HG03060 (cell line): ENCODE results near the gene RUNX2.

Source experiments
- ATAC-seq: cut with Tn5 transposase; IDR thresholded peaks from one replicate; pipeline ENCODE4 v1.9.1; 2021; ENCODE audit warnings: low read depth, moderate number of reproducible peaks; ENCODE audit not compliant: unreplicated experiment

Gene RUNX2

DNA sequence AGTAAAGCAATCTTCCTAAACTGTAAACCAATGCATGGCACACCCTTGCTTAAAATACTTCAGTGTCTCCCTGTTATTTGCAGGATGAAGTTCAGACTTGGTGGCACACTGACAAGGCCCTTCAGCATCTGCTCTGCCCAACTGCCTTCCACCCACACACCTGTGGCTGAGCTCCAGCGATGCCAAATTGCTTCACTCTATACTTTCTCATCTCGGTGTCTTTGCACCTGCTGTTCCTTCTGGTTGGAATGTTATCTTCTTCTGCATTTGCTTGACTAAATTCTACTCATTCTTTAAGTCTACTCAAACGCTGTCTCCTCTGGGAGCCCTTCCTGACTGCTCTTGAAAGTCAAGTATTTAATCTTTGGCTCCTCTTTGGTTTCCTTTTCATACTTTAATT lies 149.7 kb downstream of the RUNX2 start:
- no peak for ATAC-seq

DNA sequence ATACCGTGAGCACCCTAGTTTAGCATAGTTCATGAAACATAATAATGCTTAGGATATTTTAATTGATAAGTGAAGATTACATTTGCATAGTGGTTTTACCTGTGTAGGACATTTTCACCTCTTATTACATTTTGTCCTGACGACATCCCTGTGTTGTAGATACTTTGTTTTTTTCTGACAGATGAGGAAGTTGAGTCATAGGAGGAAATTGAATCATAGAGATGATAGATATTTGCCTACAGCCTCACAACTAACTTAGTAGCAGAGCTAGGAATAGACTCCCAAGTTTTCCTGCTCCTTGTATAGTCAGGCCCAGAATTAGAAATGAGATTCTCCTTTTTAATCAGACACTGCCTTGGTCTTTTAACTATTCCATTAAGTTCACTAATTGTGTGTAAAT lies 150.1 kb downstream of the RUNX2 start:
- no peak for ATAC-seq

DNA sequence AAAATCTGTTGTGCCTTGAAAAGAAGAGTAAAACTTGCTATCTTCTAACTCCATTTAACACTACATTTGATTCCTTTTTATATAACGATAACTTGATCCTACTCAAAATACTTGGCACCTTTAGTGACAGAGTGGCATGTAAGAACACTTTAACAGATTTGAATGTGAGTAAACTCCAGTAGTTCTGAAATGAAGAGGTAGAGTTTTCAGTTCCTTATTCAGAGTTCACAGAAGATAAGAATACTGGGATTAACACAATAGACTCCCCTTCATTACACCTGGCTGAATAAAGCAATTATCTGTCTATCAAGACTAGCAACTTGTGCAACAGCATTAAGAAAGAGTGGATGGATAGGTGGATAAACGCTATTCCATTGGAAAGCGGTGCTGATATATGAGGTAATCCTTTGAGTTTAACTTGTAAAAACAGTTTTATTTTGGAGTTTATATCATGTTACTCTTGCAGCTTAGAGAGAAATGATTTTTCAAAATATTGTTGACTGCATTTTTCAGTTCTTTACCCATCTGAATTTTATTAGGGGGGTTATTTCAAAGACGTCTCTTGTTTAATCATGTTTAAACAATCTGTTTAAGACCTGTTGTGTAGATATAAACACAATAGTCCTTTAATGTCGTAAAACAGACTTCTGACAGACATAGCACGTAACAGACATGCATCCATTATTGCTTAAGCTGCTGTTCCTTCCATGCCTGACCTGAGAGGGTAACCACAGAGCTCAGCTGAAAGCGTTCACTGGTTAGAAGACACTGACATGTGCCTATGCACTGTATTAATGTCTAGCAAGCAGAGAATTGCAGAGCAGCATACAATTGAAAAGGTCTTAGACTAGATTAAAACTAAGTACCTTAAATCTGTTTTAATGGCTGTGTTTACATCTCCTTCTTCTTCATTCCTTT lies 152.0 kb downstream of the RUNX2 start:
- peak; percentile 57 for ATAC-seq

DNA sequence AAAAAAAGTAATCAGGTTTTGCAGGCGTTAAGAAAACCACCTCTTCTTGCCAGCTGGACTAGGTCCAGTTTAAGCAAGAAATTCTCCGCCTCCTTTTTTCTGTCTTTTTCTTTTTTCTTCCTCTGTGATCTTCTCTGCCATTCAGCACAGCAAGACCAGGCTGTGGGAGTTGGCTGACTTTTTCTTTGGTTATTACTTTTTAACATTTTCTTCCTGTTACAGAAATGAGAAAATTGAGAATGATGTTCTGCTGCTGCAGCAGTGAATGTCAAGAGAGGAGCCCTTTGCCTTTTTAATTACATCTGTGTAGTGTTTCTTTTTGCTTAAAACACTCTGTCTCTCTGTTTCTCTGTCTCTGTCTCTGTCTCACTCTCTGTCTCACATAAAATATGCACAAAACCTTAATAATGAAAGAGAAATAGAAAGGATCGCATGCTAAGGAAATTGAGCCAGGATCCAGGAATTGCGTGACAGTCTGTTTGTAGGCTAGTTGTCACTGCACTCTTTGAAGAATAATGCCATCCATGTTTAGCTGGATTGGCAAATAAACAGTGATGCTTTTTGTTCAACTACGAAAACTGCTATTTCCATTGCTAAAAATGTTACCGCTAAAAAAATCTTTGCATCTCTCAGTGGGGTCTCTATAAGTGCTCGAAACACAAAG lies 152.8 kb downstream of the RUNX2 start:
- ATAC-seq = no peak

DNA sequence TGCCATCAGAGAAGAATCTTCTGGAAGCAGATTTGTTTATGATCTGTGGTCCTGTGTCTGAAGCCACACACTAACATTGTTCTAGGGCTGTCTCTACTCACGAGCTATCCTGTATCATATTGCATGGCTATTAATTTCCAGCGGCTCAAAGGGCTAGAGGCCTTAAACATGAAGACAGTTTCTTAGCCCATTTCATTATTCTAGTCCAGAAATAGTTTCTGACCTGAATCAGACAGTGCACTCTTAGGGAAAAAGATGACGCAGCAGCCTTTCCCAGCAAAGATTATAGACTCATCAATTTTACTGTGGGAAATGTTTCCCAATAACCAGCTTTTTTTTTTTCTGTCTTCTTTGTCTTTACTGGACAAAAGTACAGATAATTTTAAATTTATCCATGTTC lies 154.9 kb downstream of the RUNX2 start:
- ATAC-seq = no peak

DNA sequence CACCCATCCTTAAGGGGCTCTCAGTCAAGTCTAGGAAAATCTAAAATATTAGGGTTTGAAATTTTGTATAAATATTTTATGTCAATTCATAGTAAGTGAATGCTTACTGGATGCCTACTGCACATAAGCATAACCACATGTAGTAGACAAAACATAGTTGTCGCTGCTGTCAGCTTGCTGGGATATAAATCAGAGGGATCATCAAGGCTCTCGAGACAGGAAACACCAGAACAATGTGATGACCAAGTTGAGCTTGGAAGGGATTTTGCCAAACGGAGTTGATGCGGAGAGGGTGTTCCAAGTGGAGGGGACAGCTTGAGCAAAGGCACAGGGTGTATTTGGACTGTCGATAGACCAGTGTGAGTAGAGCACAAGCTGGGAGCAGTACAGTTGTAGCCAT lies 155.4 kb downstream of the RUNX2 start:
- ATAC-seq = no peak

DNA sequence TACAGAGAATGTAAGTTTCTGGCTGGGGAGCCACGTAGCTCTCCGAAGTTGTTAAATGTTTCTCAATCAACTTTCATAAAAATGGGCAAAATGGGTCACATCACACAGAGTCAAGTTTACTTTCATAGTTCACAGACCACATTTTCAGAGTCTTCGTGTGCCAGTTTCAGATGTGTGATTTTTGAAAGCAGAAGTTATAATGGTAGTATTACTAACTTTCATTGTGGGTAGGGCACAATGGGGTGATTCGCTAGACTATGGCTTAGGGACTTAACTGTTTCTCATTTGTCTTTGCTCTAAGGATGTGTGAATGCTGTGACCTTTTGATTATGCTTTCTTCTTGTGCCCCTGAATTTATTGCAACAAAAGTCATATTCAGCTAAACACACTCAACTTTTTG lies 158.6 kb downstream of the RUNX2 start:
- ATAC-seq = peak; percentile 74

DNA sequence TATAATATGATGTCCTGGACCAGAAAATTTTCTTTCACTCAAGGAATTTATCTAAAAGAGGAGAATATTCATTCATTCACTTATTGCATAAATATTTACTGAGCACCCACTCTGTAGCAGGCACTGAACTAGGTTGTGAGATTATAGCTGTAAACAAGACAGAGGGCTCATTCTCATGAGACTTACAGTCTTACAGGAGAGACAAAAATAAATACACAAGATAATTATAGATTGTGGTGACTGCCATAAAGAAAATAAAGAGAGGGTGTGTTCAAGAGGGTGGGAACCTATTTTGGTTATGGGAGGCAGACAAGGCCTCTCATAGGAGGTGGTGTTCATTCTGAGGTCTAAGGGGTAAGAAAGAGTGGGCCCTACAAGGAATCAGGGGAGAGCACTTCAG lies 159.5 kb downstream of the RUNX2 start:
- no peak for ATAC-seq

DNA sequence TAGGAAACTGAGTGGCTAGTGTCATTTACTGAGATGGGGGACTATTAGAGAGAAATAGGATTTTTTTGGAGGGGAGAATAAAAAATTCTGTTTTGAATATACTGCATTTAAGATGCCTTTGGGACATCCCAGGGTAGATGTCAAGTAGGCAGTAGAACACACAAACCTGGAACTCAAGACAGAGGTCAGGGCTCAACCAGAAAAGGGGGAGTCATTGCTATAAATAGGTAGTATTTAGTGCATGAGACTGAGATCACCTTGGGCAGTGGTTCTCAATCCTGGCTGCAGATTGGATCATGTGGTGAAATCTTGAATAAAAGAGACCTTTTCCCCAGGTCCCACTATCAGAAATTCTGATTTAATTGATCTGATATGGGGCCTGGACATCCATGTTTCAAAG lies 160.1 kb downstream of the RUNX2 start:
- no peak for ATAC-seq

DNA sequence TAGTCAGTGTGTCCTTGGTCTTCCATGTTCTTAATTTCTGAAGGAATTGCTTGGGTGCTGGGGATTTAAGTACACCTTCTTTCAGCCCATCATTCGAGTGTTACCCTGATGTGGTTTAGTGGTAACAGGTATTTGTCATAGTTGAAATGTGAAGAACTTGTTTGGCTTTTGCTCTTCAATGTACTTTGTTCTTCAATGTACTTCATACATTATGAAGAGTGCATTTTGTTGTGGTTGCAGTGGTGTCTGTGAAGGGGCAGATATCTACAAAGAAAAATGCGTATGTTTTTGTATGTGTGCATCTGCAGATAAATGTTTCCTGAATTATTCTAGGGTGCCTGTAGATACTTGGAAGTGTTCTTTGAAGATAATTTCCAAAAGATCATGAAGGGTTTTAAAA lies 160.8 kb downstream of the RUNX2 start:
- ATAC-seq = no peak

DNA sequence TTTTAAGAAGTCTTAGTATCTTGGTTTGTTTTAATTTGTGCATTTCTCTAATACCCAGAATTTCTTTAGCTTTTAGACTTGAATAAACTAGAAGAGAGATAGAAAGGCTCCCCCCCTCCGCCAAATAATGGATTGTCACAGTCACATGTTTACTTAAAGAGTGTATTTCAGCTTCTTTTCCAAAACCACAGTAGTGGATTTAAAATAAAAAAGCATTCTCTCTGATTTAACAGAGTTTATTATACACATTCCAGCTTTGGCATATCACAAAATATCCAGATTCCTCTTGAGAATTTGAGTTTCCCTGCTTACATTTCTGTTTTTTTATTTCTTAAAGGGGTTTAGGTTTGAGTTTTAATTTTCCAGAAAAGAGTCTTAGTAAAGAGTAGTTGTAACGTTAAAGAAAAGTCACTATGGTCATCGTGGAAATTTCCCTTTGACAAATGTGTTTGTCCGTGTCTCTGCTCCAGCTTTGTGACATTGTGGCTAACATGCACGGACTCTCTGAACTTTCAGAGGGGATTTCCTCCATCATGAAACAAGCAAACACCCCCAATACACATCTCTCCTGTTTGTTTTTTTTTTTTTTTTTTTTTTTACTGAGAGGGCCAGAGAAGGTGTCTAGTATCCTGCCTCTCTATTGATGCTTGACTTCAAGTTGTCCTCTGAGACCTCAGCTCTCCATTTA lies 163.1 kb downstream of the RUNX2 start:
- ATAC-seq = no peak

DNA sequence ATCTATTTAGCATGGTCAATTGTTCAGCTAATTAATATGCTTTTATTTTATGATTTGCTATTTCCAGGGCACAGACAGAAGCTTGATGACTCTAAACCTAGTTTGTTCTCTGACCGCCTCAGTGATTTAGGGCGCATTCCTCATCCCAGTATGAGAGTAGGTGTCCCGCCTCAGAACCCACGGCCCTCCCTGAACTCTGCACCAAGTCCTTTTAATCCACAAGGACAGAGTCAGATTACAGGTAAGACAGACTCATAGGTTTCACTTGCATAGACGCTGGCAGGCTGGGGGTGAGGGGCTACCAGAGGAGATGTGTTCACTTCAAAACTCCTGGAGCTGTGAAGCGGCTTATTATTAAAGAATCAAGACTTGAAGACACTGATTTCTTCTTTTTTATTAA lies 163.7 kb downstream of the RUNX2 start:
- no peak for ATAC-seq

DNA sequence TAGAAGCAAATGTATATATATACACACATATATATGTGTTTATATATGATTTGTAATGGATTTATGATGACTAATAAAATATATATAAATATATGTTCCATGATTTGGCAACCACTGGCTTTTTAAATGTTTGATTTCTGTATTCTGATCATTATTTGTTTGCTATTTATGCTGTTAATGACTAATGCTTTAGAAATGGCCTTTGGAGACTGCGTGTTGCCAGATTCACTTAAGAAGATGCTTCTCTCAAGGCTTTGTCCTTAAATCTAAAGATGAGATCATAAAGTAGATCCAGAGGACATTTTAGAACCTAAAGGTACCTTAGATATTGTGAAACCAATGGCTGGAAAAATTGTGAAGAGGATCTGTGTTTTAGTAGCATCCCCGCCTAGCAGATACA lies 165.6 kb downstream of the RUNX2 start:
- ATAC-seq = no peak

DNA sequence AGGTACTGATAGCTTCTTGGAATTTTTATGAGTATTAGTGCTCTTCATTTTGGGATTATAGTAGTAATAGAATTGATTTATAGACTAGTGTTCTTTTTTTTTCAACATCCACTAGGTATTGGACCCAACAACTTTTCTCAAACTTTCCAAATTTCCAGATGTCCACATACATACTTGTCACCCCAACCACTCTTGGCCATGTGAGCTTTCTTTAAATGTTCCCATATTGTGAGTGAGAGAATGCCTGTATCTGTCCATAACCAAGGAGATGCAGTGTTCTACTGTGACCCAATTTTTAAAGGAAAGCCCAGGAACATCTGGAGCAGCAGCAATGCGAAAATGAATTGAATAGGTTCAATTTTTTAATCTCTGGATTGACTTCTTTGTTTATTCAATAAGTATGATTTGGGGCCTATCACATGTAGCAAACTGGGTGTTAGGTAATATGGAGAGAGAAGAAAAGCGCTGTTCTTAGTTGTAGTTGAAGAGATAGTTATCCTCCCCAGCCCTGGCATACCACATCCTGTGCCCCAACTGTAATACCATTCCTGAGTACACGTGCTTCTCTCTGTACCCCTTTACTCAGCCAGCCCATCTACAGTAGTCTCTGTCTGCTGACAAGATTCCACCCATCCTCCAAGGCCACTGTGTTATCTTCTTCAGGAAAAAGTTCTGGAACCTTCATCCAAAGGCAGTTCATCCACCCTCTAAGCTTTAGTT lies 166.4 kb downstream of the RUNX2 start:
- no peak for ATAC-seq

DNA sequence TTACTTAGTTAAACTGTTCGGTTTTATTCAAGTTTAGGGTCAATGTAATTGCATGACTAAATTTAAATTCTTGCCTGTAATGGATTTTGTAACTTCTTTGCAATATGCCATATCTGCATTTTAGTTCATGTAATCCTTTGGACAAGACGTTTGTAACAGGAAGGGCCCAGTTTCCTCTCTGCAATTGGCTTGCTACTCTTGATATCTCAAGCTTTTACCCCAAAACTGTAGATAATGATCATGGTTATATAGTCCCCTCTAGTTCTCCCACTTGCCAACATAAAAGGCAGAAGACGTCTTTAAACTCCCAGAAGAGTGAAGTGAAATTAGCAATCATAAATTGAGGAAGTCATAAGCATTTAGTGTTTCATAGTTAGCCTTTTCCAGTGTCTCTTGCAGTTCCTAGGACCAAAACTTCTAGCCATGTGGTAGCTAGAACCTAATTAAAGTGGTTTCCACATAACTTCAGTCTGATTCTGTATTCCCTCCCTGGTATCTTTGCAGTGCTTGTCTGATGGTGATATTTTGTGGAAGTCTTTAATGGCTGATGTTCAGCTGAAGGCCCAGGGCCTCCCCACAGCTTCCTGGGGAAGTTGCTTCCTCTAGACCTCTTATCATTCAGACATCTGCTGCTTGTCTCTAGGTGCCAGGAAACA lies 167.4 kb downstream of the RUNX2 start:
- no peak for ATAC-seq

DNA sequence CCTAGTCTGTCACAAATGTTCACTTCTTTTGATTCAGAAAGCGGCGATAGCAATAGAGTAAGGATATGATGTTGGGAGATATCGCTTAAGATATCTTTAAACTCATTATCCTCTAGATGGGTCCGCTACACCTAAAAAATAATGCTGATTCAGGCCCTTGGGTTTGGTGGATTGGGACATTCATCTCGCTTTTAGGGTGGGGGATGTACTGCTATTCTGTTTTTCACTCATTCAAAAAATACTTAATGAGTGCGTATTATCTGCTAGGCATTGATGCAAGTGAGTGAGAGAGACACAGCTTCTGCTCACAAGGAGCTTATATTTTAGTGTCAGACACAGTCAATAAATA lies 167.9 kb downstream of the RUNX2 start:
- no peak for ATAC-seq

DNA sequence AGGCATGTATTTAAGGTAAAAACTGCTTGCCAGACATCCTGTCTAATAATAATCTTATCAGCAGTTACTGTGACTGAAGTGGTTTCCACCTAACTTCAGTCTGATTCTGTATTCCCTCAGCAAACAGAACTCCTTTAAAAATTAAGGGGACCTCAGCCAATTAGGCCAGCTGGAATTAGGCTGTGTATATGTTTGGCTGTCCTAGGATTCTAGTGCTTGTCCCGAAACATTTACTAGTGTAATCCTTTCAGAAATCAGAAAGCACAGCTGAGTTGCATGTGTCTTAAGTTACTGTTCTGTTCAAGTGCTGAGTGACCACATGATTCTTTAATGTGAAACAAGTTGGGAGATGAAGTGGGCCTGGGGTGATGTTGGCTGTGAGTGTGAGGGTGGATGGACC lies 170.5 kb downstream of the RUNX2 start:
- no peak for ATAC-seq

DNA sequence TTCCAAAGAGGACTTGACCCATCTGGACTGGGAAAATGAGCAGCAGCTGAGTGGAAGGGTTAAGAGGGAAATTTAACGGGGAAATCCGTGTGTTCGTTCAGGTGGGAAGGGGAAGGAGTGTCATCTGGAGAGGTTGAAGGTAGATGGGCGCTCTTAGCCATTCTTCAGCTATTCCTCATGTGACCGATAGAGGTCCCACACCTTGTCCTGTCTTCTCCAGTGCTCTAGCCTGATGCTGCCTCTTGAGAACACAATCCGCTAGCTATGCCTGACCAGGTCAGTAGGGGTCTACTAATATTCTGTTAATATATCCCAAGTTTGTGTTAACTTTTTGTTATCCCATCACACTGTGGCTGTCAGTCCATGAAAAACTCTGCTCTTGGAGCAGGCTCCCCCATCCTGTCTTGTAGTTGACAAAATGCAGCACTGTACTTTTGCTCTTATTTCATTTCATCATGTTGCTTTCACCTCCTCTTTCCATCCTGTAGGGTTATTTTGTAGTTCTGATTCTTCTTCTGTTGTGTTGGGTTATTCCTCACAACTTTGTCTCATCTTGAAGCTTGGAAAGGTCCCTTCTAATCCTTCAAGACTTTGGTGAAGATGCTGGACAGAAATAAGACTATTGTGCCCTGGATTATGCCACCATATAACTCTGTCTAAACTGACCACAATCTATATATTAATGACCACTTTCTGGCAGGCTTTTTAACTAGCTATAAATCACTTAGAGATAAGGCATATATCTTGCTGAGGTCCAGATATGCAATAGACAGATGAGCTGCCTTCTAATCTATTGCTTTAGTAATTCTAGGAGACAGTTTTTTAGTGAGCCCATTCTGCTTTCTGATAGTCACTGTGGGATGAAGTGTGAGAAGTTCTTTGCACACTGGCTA lies 173.0 kb downstream of the RUNX2 start:
- no peak for ATAC-seq

DNA sequence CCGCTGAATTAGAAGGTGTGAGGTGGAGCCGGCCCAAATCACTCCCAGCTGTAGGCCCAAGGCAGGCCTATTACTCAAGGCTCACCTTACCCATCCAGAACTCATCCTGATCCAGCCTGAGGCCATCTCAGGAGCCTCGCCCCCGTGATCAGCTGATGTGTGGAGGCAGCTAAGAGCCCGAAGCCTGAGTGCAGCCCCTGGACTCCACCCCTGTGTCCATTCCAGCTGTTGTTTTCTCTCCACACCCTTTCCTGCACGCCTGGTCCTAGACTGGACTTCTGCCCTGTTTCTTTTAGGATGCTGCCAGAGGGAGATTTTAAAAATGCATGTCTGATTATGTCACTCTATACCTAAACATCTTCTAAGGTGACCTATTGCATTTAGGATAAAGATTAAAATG lies 174.3 kb downstream of the RUNX2 start:
- no peak for ATAC-seq
